GM21717 (cell line): ENCODE results near the gene TMEM147.

Source experiments
- ATAC-seq: cut with Tn5 transposase; IDR thresholded peaks from one replicate; pipeline ENCODE4 v1.9.1; 2021; ENCODE audit warnings: mild to moderate bottlenecking, moderate library complexity; ENCODE audit not compliant: unreplicated experiment

The TMEM147 gene

DNA sequence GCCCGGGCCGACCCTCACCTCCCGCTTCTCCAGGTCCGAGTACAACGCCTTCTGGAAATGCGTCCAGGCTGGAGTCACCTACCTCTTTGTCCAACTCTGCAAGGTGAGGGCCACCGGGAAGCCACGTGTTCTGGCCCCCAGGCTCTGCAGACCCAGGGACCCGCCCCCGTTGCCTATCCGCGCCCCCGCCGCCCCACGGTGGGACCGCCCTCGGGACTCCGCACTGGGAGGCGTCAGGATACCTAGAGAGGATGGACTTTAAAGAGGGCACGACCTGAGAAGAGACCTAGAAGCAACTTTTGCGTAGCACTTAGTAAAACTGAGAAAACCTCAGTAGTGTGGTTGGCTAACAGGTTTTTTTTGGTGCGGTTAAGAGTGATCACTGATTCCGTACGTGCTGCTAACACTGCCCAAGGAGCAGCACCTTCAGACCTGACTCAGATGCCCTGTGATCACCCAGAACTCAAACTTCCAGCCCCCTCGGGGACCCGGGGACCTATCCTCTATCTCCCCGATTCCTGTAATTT, 492 bp downstream of the TMEM147 start:
- ATAC-seq = peak; percentile 36

DNA sequence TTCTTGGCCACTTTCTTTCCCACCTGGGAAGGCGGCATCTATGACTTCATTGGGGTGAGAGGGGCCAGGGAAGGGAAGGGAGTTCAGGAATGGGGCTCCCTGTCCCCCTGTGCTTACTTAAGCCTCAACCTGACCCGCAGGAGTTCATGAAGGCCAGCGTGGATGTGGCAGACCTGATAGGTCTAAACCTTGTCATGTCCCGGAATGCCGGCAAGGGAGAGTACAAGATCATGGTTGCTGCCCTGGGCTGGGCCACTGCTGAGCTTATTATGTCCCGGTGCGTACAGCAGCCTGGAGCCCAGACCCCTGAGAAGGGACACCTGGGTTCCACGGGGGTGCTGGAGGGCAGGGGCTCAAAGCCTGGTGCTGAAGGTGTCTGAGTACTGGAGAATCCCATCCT, 1.1 kb downstream of the TMEM147 start:
- no peak for ATAC-seq

DNA sequence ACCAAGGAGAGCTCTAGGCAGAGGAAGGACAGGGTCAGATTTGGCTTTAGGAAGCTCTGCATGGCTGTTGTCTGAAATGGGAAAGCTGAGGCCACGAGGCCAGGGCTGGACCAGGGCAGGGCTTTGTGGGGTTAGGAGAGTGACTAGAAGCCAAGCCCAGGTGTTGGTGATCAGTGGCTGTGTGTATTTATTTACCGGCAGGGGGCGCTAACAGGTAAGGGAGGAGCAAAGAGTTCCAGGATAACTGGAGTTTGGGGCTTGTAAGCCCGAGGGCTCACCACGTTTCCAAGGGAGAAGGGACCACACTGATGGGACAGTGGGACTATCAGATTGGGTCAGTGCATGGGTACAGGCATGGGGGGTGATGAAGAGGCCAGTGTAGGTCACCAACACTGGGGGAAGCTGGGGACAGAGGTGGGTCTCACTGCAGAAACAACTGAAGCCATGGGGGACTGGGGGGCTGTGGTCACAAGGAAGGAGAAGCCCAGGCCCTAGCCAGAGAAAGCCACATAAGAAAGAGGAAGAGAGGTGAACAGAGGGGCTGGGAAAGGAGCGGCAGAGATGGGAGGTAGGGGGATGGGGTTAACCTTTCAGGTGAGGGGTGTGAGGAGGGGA, 3.9 kb downstream of the TMEM147 start:
- no peak for ATAC-seq

DNA sequence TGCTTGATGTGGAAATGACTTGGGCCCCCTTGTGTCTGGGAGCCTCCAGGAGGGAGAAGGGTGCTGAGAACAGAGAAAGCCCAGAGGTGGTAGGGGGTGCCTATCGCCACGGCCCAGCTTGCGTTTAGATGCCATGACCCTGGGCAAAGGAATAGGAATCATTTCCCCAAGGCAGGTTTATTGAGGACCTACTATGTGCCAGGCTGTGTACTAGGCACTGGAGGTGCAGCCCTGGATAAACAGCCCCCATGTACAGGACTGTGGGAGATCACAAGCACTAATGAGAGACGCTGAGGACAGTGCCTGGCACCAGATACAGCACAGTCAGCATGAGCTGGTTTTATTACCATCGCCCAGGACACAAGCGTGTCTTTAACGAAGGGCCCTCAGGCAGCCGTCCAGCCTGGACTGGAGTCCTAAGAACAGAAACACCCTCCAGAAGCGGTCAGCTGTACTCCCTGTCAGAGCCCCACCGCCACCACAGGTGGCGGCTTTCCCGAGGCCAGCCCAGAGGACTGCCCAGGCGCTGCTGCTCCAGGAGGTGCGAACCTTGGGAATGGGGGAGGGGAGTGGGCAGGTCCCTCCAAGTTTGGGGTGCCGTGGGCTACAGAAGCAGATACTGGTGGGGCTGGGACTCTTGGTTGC, 4.6 kb downstream of the TMEM147 start:
- ATAC-seq = no peak

DNA sequence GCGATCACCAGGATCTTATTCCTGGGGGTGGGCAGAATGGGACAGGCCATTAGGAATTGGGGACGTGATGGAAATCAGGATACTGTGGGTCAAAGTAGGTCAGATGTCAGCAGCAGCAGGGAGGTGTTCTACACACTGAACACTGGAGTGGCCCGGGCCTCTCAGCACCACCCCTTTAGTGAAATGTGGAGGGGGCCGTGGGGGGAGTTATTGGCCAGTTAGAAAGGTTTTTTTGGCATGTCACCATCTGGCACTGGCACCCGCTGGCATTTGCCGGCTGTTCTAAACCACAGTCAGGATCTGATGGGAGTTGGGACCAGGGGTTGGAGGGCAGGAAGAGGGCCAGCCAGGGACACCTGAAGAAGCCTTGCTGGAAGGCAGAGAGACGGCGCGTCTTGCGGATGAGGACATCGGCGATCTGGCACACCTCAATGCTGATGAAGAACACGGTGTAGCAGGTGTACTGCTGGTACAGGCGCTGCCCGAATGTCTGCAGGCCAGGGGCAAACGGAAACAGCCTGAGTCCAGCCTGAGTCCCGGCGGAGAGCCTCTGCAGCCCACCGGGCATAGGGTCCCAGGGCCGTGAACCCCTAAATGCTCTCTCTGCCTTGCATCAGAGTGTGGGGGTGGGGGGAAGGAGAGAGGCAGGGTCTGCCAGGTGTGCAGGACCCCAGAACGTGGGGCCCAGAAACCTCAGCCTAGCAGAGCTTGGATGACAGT, 5.8 kb downstream of the TMEM147 start:
- no peak for ATAC-seq

DNA sequence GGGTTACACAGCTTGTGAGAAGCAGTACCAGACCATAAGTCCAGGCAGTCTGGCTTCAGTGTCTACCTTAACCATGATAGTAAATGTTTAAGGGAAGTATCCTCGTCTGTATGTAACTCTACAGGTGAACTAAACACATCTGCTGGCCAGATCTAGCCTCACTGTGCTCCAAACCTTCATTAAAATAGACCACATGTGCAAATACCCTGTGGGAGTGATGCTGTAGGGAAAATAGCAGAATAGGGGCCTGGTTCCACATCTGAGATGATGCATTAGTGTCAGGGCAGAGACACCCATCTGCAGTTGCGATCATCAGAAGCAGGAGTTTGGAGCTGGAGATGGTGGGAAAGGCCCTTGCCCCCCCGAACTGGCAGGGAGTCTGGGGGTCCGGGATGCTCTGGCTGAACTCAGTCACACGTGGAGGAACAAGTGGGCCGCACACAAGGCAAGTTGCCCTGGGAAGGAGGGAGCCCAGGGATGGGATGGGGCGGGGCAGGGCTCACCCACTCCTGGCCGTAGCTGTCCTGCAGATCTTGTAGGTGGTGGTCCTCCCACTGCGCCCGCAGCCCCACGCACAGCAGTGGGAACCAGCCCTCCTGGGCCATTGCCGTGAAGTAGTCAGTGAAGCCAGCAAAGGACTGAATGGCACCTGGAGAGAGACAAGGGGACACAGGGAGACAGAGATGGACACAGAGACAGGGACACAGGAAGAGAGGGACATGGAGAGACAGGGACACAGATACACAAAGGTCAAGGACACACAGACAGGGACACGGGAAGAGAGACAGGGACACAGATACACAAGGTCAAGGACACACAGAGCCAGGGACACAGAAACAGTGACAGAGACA, 7.3 kb downstream of the TMEM147 start:
- ATAC-seq = no peak

DNA sequence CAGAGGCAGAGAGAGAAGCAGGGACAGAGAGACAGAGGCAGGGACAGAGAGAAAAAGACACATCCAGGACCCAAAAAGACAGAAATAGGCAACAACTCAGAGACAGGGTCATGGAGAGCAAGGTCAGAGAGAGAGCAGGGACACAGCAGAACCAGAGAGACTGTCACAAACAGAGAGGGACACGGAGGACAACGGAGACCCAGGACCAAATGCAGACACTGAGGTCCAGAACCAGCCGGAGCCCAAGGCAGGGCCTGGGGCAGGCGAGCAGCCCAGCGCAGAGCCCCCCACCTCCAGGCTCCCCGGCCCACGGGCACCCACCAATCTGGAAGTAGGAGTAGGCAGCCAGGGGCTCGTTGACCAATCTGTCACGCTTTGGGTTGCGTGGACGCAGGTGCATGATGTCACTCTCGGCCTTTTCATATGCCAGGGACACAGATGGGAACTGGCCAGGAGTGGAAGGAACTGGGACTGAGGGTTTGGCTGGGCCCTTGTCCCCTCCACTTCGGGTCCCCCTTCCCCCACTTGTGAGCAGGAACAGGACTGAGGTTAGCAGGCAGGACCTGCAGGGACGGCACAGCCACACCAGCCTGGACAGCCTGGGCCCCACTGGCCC, 8.1 kb downstream of the TMEM147 start:
- no peak for ATAC-seq

DNA sequence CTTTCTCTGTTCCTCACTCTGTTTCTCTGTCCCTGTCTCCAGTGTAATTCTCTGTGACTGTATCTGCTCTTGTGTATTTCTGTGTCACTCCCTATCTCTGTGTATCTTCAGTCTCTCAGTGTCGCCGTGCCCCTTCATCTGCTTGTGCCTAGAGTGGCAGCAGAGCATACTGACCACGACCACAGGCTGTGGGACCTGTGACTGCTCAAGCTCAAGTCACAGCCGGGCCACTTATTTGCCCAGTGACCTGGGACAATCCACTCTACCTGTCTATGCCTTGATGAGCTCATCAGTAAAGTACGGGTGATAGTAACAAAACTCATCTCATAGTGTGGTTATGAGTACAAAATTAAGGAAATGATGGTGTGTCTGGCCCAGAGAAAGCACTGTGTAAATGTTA, 8.7 kb downstream of the TMEM147 start:
- no peak for ATAC-seq

DNA sequence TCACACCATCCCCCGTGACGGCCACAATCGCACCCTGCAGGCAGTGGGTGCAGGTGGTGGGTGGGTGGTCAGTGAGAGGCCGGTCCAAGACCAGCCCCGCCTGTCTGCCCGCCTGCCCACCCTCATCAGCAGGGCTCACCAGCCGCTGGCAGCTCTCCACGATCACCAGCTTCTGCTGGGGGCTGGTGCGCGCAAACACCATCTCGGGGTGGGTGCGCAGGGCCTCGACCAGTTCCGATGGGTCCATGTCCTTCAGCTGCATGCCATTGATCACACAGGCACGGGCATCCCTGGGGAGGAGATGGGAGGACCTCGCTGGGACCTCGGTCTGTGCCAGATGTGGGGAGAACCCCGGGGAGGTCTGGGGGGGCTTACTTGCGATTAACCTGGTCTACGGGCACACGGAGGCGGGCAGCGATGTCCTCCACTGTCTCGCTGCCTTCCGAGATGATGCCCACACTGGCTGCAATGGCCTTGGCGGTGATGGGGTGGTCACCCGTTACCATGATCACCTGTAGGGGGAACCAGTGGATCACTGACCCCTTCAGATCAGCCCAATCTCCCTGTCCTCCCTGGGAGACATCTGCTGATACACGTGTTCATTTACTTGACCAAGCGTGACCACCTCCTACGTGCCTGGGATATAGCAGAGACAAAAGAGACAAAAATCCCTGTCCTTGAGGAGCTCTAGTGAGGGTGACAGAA, 10.0 kb downstream of the TMEM147 start:
- ATAC-seq = no peak

DNA sequence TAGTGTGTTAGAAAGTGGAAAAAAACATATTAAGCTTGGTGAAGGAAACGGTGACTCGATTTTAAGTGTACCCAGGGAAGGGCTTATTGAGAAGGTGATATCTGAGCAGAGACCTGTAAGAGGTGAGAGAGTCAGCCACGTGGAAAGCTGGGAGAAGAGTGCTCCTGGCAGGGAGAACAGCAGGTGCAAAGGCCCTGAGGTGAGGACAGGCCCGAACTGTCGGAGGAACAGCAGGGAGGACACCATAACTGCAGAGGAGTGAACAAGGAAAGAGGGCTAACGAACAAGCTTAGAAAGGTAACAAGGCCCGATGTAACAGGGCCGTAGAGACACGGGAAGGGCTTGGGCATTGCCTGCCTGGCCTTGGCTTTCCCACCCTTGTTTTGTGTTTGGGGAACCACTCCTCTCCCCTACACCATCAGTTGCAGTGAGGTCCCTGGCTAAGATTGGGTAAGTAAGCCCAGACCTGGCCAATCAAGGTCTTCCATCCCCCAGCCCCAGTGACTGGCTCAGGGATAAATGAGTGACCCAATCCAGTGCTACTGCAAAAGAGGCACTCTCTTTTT, 10.7 kb downstream of the TMEM147 start:
- no peak for ATAC-seq

DNA sequence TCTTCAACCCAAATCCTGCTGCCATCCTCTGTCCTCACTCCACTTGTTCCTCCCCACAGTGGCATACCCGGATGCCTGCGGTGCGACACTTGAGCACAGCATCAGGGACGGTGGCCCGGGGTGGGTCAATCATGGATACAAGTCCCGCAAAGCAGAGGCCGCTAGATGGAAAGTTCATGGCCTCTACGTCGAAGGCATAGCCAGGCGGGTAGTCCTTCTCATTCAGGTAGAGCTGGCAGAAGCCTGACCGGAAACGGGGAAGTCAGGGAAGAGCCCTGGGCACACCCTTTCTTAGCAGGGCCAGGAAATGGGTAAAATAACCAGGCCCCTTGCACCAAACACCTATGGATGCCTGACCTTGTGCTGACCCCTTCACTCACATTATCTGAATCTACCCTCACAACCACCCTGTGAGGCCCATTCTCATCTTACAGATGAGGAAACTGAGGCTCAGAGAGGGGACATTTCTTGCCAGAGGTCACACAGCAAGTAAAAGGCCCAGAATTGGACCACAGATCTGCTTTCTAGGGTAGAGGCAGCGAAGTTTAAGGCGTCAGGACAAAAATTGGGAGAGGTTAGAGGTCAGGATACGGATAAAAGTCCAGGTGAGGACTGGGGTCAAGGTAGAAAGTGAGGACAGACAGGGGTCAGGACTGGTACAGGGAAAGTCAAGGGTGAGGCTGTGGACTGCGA, 11.6 kb downstream of the TMEM147 start:
- ATAC-seq = no peak

DNA sequence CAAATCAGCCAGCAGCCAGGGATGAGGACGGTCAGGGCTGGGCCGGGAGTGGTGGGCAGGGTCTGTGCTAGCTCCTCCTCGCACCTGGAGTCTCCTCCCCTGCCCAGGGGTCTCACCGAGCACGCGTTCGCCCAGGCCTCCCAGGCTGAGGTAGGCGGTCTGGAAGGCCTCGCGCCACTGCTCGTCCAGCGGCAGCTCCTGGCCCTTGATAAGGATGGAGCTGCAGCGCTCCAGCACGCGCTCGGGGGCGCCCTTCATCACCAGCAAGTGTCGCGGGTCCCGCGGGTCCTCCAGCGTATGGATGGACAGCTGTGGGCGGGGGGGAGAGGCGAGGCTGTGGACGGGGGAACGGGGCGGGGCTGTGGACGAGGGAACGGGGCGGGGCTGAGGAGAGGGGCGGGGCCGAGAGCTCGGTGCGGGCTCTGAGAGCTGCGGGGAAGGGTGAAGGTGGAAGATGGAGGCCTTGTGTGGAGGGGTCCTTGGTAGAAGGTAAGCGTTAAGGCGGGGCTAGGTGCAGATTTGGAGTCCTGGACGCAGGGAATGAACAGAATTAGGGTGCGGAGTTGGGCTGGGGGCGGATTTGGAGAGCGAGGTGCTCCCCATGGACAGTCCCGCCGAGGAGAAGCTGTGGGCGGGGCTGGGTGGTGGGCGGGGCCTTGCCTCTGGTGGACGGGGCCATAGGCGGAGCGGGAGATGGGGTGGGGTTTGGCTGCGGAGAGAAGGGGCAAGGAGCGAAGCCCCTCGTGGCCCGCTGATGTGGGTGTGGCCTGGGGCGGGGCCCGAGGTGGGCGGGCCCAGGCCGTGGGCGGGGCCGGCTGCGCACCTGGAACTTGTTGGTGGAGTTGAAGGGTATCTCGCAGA, 12.3 kb downstream of the TMEM147 start:
- no peak for ATAC-seq

DNA sequence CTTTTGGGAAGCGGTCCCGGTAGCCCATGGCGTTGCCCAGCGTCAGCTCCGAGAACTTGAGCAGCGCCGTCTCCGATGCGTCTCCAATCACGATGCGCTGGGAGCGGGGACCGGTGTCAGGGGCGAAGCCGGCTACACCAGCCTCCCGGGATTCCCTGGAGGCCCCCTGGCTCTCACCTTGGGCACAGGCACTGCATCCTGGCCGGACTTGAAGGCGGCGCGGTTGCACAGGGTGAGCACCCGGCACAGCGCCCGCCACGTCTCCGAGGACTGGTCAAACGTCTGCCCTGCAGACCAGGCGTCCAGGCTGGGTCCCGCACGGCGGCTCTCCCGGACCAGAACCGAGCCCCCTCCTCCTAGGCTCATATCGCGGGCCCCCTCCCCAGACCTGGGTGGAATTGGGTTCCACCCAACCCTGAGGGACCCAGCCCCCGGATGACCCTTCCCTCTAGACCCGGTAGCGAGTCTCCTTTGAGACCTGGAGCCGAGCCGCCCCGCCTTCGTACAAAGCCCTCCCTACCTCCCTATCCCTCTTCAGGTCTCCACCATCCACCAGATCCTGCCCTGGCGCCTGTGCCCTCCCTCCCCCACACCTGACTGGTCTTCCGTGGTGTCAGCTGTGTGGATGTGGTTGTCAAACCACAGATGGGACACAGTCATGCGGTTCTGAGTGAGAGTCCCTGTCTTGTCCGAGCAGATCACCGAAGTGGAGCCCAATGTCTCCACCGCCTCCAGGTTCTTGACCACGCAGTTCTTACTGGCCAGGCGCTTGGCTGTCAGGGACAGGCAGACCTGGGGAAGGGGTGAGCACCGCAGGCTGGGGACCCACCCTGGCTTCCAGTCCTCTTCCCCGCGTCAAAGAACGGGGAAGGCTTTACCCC, 13.2 kb downstream of the TMEM147 start:
- ATAC-seq = no peak

DNA sequence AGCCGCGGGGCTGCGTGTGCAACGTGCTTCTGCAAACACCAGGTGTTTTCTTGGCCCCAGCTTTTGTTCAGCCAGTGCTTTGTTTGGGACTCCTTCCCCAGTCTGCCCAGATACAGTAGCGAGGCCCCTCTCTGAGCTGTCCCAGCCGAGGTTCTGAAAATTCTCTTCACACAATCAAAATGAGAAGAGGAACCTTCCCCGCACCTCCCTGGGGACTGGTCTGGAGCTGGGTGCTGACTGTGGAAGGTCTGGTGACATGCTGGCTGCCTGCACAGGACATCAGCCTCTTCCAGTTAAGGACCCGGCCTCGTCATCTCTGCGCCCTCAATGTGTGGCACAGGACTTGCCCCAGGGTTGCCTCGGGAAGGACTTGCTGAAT, 13.8 kb downstream of the TMEM147 start:
- no peak for ATAC-seq

DNA sequence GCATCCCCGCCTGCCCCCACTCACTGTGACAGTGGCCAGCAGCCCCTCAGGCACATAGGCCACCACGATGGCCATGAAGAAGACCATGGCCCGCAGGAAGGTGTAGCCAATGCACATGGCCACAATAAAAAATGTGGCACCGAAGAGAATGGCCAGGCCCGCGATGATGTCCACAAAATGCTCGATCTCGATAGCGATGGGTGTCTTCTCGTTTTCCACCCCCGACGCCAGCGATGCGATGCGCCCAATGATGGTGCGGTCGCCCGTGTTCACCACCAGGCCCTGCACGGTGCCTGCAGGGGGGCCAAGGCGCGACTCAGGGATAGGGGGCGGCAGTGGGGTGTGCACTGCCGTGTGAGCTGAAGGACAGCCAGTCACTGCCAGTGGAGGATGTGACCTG, 14.4 kb downstream of the TMEM147 start:
- no peak for ATAC-seq

DNA sequence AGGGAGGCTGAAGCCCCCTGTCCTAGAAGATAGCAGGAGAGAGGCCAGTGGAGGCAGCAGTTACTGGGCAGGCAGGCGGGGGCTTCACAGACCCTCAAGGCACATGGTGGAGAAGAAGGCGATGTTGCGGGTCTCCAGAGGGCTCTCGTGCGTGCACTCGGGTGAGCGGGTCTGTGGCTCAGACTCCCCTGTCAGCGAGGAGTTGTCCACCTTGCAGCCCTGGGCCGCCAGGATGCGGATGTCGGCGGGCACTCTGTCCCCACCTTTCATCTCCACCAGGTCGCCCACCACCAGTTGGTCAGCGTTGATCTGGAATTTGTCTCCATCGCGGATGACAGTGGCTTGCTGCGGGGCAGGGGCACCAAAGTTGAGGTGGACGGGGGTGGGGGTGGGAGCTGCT, 14.8 kb downstream of the TMEM147 start:
- ATAC-seq = no peak

DNA sequence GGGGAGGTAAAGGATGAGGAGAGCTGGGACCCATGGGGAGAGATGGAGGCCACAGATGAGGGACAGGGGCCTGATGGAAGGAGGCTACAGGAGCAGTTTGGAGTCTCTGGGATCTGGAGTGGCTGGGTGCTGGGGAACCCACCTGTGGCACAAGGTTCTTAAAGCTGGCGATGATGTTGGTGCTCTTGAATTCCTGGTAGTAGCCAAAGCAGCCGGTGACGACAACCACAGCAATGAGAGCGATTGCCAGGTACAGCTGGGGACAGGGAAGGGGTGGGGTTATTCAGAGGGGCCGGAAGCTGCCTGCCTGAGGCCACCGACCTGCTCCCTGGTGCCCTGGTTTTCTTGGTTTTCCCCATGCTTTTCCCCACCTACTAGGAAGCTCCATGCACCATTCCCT, 15.3 kb downstream of the TMEM147 start:
- ATAC-seq = no peak
